ENCODE measurements around the gene C11orf91.

DNA sequence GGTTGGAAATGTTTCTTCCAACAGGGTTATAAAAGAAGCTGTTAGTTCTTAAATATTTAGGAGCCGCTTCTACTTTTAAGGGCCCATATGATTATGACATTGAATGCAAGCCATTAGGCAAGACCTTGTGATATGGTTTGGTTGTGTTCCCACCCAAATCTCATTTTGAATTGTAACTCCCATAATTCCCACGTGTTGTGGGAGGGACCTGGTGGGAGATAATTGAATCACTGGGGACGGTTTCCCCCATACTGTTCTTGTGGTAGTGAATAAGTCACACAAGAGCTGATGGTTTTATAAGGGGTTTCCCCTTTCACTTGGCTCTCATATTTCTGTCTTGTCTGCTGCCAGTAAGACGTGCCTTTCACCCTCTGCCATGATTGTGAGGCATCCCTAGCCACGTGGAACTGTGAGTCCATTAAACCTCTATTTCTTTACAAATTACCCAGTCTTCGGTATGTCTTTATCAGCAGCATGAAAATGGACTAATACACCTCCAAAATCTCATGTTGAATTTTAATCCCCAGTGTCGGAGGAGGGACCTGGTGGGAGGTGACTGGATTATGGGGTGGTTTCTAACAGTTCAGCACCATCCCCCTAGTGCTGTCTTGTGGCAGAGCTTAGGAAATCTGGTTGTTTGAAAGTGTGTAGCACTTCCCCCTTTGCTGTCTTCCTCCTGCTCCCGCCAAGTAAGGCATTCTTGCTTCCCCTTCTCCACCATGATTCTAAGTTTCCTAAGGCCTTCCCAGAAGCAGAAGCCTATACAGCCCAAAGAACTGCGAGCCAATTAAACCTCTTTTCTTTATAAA, 31.3 kb upstream of the C11orf91 start:
- TF ChIP-seq, protein P1, sequence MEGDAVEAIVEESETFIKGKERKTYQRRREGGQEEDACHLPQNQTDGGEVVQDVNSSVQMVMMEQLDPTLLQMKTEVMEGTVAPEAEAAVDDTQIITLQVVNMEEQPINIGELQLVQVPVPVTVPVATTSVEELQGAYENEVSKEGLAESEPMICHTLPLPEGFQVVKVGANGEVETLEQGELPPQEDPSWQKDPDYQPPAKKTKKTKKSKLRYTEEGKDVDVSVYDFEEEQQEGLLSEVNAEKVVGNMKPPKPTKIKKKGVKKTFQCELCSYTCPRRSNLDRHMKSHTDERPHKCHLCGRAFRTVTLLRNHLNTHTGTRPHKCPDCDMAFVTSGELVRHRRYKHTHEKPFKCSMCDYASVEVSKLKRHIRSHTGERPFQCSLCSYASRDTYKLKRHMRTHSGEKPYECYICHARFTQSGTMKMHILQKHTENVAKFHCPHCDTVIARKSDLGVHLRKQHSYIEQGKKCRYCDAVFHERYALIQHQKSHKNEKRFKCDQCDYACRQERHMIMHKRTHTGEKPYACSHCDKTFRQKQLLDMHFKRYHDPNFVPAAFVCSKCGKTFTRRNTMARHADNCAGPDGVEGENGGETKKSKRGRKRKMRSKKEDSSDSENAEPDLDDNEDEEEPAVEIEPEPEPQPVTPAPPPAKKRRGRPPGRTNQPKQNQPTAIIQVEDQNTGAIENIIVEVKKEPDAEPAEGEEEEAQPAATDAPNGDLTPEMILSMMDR (IDR thresholded peaks at IDR 0.05; ENCODE audit: low read depth, low read length, missing input control) = no peak
- TF ChIP-seq, protein P2, sequence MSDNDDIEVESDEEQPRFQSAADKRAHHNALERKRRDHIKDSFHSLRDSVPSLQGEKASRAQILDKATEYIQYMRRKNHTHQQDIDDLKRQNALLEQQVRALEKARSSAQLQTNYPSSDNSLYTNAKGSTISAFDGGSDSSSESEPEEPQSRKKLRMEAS (IDR thresholded peaks at IDR 0.05) = no peak

Measured in liver (tissue), 2 donors.